GM18520 (cell line): ENCODE results near the gene DNAJA2.
"Not testable (repeated sequence)": the region's sequence is repeated elsewhere in the genome, so short reads cannot be mapped to it uniquely, and the experiment has no call there.

Experiments
- ATAC-seq: cut with Tn5 transposase; IDR thresholded peaks from one replicate; pipeline ENCODE4 v1.9.1; 2021; ENCODE audit not compliant: unreplicated experiment

The DNAJA2 gene

GRCh38 chr16:46973207-46973995, at the start of gene DNAJA2:
TSS of gene DNAJA2 (minus strand) at chr16:46973674. CDS start at chr16:46973572, 102 bp downstream.
- ATAC-seq: peak; percentile 62

- no peak for ATAC-seq
These were observed 46.1 kb upstream of the DNAJA2 start for GRCh38 chr16:47019568-47019967.

DNA sequence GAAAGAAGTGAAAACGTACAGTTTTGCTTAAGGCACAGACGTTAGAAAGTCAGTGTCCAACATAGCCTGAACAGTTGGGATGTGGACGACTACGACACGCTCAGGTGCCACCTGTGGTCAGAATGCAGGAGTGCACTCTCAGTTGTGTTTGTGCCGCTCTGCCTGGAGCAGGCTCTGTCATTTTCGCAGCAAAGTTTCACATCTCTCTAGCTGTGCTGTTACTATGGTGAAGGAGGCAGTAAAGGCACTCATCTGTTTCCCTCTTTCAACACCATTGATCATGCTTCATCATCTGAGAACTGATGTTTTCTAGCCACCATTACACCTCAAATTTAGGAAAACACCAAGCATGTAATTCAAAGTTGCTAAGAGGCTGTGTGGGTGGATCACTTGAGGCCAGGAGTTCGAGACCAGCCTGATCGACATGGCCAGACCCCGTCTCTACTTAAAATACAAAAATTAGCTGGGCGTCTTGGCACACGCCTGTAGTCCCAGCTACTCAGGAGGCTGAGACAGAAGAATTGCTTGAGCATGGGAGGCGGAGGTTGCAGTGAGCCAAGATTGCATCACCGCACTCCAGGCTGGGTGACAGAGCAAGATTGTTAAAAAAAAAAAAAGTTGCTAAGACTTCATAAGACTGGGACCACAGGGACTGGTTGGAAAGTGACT, 44.9 kb upstream of the DNAJA2 start:
- peak; percentile 100 for ATAC-seq

GRCh38 chr16:47017636-47018035, 44.2 kb upstream of the DNAJA2 start:
- no peak for ATAC-seq

GRCh38 chr16:47016700-47017133, 43.2 kb upstream of the DNAJA2 start:
- ATAC-seq: peak; percentile 44

GRCh38 chr16:47013910-47014309, 40.4 kb upstream of the DNAJA2 start:
- ATAC-seq: no peak

DNA sequence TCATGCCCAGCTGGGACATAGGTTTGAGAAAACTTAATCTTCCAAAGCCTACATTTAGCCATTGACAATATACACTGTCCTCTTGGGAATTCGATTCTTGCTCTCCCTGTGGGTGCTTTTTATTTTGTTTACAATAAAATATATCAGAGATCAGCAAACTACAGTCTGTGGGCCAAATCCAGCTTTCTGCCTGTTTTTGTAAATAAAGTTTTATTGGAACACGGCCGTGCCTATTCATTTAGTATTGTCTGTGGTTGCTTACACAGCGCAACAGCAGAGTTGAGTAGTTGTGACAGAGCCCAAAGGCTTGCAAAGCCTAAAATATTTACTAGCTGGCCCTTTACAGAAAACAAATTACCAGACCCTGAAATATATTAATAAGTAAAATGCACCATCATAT, 39.7 kb upstream of the DNAJA2 start:
- no peak for ATAC-seq

GRCh38 chr16:47010812-47011211, 37.3 kb upstream of the DNAJA2 start:
- ATAC-seq: not testable (repeated sequence)

GRCh38 chr16:47008612-47009011, 35.1 kb upstream of the DNAJA2 start:
- ATAC-seq: no peak

DNA sequence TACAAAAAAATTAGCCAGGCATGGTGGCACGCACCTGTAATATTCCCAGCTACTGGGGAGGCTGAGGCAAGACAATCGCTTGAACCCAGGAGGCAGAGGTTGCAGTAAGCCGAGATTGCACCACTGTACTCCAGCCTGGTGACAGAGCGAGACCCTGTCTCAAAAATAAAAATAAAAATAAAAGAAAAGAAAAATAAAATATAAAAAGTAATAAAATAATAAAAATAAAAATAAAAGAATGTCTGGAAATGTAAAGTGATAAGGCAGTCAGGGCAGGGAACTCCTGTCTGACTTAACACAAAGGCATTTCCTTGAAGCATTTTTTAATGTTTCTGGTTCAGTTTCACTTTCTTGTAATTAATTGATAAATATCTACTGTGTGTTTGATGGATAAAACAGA, 34.7 kb upstream of the DNAJA2 start:
- ATAC-seq: no peak

DNA sequence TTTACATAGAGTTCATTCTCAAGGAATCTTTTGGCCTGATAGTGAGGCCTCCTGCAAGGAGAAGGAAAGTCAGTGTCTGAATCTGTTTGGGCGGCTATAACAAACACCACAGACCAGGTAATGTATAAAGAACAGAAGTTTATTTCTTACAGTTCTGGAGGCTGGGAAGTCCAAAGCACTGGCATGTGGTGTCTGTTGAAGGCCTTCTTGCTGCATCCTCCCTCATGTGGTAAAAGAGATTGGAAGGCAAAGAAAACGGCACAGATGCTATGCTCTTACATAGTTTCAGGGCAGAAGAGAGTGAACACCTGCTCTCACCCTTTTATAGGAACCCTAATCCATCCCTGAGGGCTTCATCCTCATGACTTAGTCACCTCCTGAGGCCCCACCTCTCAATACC, 31.2 kb upstream of the DNAJA2 start:
- no peak for ATAC-seq

- not testable (repeated sequence) for ATAC-seq
These were observed 26.6 kb upstream of the DNAJA2 start for GRCh38 chr16:47000066-47000465.

DNA sequence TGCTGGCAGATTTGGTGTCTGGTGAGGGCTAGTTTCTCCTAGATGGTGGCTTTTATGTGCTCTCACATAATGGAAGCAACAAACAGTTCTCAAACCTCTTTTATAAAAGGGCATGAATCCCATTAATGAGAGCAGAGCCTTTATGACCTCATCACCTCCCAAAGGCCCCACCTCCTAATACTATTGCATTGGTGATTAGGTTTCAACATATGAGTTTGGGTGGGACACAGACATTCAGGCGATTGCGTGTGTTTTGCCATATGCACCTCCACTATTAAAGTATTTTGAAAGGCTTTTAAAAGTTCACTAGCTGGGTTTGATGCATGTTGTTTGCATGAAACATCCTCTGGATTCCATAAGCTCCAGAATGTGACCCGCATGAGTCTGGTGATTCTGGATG, 24.4 kb upstream of the DNAJA2 start:
- ATAC-seq: no peak

- no peak for ATAC-seq
These were observed 23.5 kb upstream of the DNAJA2 start for GRCh38 chr16:46996952-46997458.

- no peak for ATAC-seq
These were observed 22.9 kb upstream of the DNAJA2 start for GRCh38 chr16:46996391-46996790.

DNA sequence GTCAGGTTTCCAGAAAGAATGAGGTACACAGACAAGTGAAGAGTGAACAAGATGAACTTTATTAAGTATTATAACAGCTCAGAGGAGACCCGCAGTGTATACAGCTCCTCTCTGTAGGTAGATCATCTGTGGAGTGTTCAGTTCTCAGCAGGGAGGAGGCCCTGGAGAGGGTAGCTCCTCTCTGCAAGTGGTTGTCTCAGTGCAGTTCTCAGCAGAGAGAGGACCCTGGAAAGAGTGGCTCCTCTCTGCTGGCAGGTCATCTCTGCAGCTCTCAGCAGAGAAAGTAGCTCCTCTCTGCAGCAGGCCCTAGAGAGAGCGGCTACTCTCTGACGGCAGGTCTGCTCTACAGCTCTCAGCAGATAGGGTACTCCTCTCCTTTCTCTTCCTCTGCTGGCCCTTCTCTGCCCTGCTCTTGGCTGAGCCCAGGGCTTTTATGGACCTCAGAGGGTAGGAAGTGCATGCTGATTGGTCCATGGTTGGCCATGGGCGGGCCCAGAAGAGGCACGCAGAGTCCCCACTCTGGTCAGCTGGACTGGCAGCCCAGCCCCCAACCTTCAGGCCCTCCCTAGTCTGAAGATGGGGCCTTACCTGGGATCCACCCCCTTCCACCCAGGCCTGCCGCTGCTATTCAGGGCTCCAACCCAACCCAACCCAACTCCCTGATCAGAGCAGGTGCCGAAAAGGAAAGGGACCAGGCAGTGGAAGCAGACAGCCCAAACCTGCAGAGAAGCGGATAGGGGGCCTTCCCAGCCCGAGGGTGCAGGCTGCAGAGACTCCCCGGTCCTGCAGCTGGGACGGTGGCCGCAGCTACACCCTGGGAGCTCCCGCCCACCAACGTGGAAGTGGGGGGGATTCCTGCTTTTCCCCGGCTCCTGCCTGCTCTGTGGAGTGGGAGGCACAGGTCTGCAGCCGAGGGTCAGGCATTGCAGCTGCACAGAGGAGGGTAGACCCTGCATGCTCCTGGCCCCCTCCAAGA, 18.5 kb upstream of the DNAJA2 start:
- no peak for ATAC-seq

DNA sequence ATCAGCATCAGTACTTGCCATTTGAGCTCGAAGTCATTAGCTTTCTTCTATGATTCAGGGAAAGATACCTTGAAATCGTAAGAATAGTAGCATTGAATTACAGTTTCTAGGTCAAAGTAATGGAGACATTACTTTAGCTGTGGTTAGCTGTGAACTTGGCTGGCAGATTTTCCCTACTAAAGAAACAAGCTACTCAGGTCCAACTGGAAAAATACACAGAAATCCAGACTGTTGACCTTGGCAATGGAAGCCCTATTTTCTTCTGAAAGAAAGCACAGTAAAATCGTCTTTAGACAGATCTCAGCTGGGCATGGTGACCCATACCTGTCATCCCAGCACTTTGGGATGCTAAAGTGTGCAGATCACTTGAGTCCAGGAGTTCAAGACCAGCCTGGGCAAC, 13.4 kb upstream of the DNAJA2 start:
- ATAC-seq: no peak

DNA sequence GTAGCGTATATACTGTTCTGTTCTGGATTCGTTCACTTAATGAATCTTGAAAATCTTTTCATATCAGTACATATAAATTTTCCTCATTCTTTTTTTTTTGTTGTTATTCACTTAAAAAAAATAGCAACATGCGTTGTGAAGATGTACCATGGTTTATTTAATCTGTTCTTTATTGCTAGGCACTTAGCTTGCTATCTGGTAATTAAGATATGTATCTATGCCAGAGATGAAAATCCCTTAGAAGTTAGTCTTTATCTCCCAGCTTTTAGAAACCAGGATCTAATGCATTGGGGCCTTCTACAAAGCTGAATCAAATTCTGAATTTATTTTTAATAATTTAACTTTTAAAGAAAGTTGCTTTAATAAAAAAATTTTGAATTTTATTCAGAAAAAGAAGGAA, 13.0 kb upstream of the DNAJA2 start:
- no peak for ATAC-seq

GRCh38 chr16:46982335-46982734, 8.9 kb upstream of the DNAJA2 start:
- ATAC-seq: no peak

GRCh38 chr16:46980926-46981325, 7.5 kb upstream of the DNAJA2 start:
- no peak for ATAC-seq

DNA sequence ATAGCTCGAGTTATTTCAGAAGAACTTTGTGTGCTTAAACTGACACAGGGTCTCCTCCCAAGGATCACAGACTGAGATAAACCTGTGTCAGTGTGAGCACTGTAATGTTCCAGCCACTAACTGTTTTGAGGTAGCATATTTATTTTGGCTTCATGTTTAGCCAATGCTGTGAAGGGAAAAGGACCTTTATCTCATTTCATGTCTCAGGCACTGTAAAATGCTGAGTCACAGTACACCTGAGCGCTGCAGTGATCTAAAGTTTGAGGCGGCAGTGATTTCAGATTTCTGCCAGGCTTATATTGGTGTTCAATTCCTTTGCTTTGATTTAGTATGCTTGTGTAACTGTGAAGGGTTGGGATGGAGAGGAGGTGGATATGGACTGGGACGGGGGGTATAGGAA, 3.1 kb upstream of the DNAJA2 start:
- ATAC-seq: no peak
